SK-N-SH (cell line): Measurements from ENCODE around the gene TRAPPC2L. TPM values are rescaled to one million over a fixed set of nuclear protein-coding genes. Genes with fewer than 3 reads are reported as not detected.

Experiments used
- CTCF ChIA-PET: fragments of 300-600, 350-600 bp; formaldehyde crosslinking; extraction: SDS; loops from one replicate; lab custom pipeline; 2021; lab: Yijun Ruan, JAX
- POLR2A ChIA-PET: fragments of 350-600 bp; sonication (Branson Sonifier 250); formaldehyde crosslinking; extraction: SDS; loops from one replicate; lab custom pipeline; 2020; ENCODE audit warnings: antibody characterized with exemption, inconsistent platforms; lab: Yijun Ruan, JAX
- DNase-seq: peaks from one replicate; pipeline ENCODE4 v3.0.0; 2012
- H2AFZ ChIP-seq: fragments of 200-600 bp; sonication (generic); 2 replicates; pipeline ENCODE4 v1.8.1; 2016; ENCODE audit warnings: antibody characterized with exemption, mild to moderate bottlenecking, low read depth
- H3F3A ChIP-seq: fragments of 200-600 bp; sonication (generic); replicated peaks from 2 replicates; pipeline ENCODE3; 2016; ENCODE audit warnings: antibody characterized with exemption, mild to moderate bottlenecking; ENCODE audit not compliant: insufficient read depth
- H3K27ac ChIP-seq, 2 experiments: fragments of 200-500 bp in 1 of 2; fragments of 200-600 bp in 1 of 2; sonication (Bioruptor generic) in 1 of 2; sonication (generic), shearing (Covaris generic) in 1 of 2; 2 replicates each; pipeline versions ENCODE4 v1.5.1 to v1.6.1; 2014 to 2016; ENCODE audit warnings: low read depth in 2 of 2, inconsistent platforms in 1 of 2, low read length in 1 of 2, mild to moderate bottlenecking in 1 of 2, mixed read lengths in 1 of 2
- H3K27me3 ChIP-seq: fragments of 200-600 bp; sonication (generic), shearing (Covaris generic); 2 replicates; pipeline ENCODE4 v1.6.1; 2016; ENCODE audit warnings: mixed run types; ENCODE audit not compliant: insufficient read depth
- H3K36me3 ChIP-seq, 2 experiments: fragments of 200-500 bp in 1 of 2; fragments of 200-600 bp in 1 of 2; sonication (Bioruptor generic) in 1 of 2; sonication (generic) in 1 of 2; replicated peaks in 1 of 2; 2 replicates each; pipeline versions ENCODE3 to v1.5.1; 2014 to 2016; ENCODE audit warnings: low read length in 1 of 2, mild to moderate bottlenecking in 1 of 2; ENCODE audit not compliant: insufficient read depth in 2 of 2, control insufficient read depth in 1 of 2
- H3K4me1 ChIP-seq, 2 experiments: fragments of 200-500 bp in 1 of 2; fragments of 200-600 bp in 1 of 2; sonication (Bioruptor generic) in 1 of 2; sonication (generic), shearing (Covaris generic) in 1 of 2; 2 replicates each; pipeline versions ENCODE4 v1.5.1 to v1.6.1; 2014 to 2016; ENCODE audit warnings: low read depth in 1 of 2, low read length in 1 of 2, mixed run types in 1 of 2; ENCODE audit not compliant: insufficient read depth in 2 of 2, control insufficient read depth in 1 of 2
- H3K4me2 ChIP-seq: fragments of 200-600 bp; sonication (generic), shearing (Covaris generic); 2 replicates; pipeline ENCODE4 v1.6.1; 2017; ENCODE audit warnings: mixed run types
- H3K4me3 ChIP-seq, 2 experiments: fragments of 200-500 bp in 1 of 2; fragments of 200-600 bp in 1 of 2; sonication (Bioruptor generic) in 1 of 2; sonication (generic), shearing (Covaris generic) in 1 of 2; 2 replicates each; pipeline versions ENCODE4 v1.5.1 to v1.8.1; 2014 to 2016; ENCODE audit warnings: low read depth in 2 of 2, inconsistent platforms in 1 of 2, low read length in 1 of 2, mild to moderate bottlenecking in 1 of 2, mixed read lengths in 1 of 2, moderate library complexity in 1 of 2
- H3K79me2 ChIP-seq: fragments of 200-600 bp; sonication (generic); 2 replicates; pipeline ENCODE4 v1.8.1; 2017; ENCODE audit warnings: mild to moderate bottlenecking; ENCODE audit not compliant: insufficient read depth
- H3K9ac ChIP-seq: fragments of 200-600 bp; sonication (generic); 2 replicates; pipeline ENCODE4 v1.6.1; 2017; ENCODE audit warnings: mixed run types
- H3K9me2 ChIP-seq: fragments of 200-600 bp; sonication (generic); 2 replicates; pipeline ENCODE4 v1.6.1; 2017; ENCODE audit warnings: mixed run types
- H3K9me3 ChIP-seq: fragments of 200-600 bp; sonication (generic); 2 replicates; pipeline ENCODE4 v1.6.1; 2017; ENCODE audit warnings: mixed run types, mild to moderate bottlenecking, moderate library complexity
- H4K20me1 ChIP-seq: fragments of 200-600 bp; sonication (generic); 2 replicates; pipeline ENCODE4 v1.6.1; 2017; ENCODE audit warnings: mild to moderate bottlenecking, mixed run types; ENCODE audit not compliant: insufficient read depth
- CHD2 ChIP-seq: fragments of 150-350 bp; IDR thresholded peaks from 2 replicates; pipeline ENCODE4 v1.6.1; 2018; ENCODE audit warnings: low read length; ENCODE audit not compliant: partially characterized antibody
- ELF1 ChIP-seq: IDR thresholded peaks from 2 replicates; pipeline ENCODE4 v1.4.0; 2012
- EP300 ChIP-seq, 2 experiments: IDR thresholded peaks; 2 replicates each; pipeline versions ENCODE4 v1.4.0 to v1.6.1; 2012; ENCODE audit warnings: borderline replicate concordance in 1 of 2, low read depth in 1 of 2, low read length in 1 of 2
- FOXM1 ChIP-seq: IDR thresholded peaks from 2 replicates; pipeline ENCODE4 v1.4.0; 2012; ENCODE audit warnings: low read depth, mild to moderate bottlenecking
- GABPA ChIP-seq: IDR thresholded peaks from 2 replicates; pipeline ENCODE4 v1.4.0; 2012; ENCODE audit warnings: low read depth, mild to moderate bottlenecking
- GATA2 ChIP-seq: sonication (generic); formaldehyde crosslinking; IDR thresholded peaks from 2 replicates; pipeline ENCODE4 v1.5.0; 2020; ENCODE audit warnings: mild to moderate bottlenecking, missing genetic modification reagents
- JUND ChIP-seq: IDR thresholded peaks from 2 replicates; pipeline ENCODE4 v1.4.0; 2012
- MXI1 ChIP-seq: IDR thresholded peaks from 2 replicates; pipeline ENCODE4 v1.6.1; 2012; ENCODE audit warnings: mild to moderate bottlenecking, low read depth, low read length, improper control_type of control experiment
- NFIC ChIP-seq: IDR thresholded peaks from 2 replicates; pipeline ENCODE4 v1.4.0; 2012; ENCODE audit warnings: borderline replicate concordance
- RFX5 ChIP-seq: IDR thresholded peaks from 2 replicates; pipeline ENCODE4 v1.6.1; 2012; ENCODE audit warnings: mild to moderate bottlenecking, improper control_type of control experiment, low read length
- SMC3 ChIP-seq: IDR thresholded peaks from 2 replicates; pipeline ENCODE4 v1.6.1; 2012; ENCODE audit warnings: low read depth, low read length, improper control_type of control experiment
- TAF1 ChIP-seq: IDR thresholded peaks from 2 replicates; pipeline ENCODE4 v1.6.1; 2012; ENCODE audit warnings: low read depth, mild to moderate bottlenecking, low read length, moderate library complexity, borderline replicate concordance
- YY1 ChIP-seq: IDR thresholded peaks from 2 replicates; pipeline ENCODE4 v1.4.0; 2012; ENCODE audit warnings: low read depth, mild to moderate bottlenecking
- WGBS: methylation state at CpG from one replicate; pipeline ENCODE4 v1.1.6; 2017; ENCODE audit warnings: low lambda C conversion rate; 5-methylcytosine and 5-hydroxymethylcytosine counted together
- polyA plus RNA-seq, 3 experiments: library from polyadenylated mRNA; depleted of rRNA; stranded (reverse); fragments of >200 nt; gene quantifications; 2 replicates each; pipeline ENCODE4 v1.2.3, GENCODE V29; 2012
- TF ChIP-seq, protein P1 (sequence below): IDR thresholded peaks from 2 replicates; pipeline ENCODE4 v1.4.0; 2012; ENCODE audit warnings: low read depth, borderline replicate concordance
- TF ChIP-seq, protein P2 (sequence below): IDR thresholded peaks from 2 replicates; pipeline ENCODE4 v1.6.1; 2012; ENCODE audit warnings: mild to moderate bottlenecking, low read depth, low read length, moderate library complexity
- TF ChIP-seq, protein P3 (sequence below): IDR thresholded peaks from 2 replicates; pipeline ENCODE4 v1.4.0; 2012; ENCODE audit warnings: low read depth, borderline replicate concordance

TRAPPC2L gene
- polyA plus RNA-seq, 1 of the 3 experiments (the other 2 are of a cell fraction): 73.9 TPM

DNA sequence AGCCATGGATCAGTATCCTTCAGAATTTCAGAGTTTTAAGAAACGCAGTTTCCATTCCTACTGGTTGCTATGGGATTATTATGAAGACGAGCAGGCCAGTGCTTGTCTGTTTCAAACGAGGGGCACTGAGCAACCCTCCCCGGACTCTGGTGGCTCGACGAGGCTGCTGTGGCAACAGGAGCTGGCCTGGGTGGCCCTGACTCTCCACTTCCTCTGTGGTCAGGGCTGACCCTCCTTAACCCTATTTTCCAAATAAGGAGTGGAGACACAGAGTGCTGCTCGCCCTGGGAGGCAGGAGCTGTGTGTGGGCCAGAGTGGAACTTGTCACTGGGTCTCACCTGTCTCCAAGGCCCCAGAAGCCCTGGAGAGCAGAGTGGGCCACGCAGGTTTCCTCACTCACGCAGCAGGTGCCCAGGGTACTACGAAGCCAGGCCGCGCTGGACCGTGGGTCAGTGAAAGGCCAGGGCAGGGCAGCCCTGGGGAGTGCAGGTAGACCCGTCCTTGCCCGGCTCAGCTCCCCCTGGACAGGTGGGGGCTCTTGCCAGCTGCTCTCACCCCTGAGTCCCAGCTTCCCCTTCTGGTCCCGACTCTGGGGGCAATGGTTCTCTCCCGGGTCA lies 3.5 kb upstream of the TRAPPC2L start:
- CTCF ChIA-PET: interaction anchor here (0.7 kb wide), 1 partner anchor 704 kb away, joined by 3 read pairs; no protein-coding TSS in a partner anchor

More for the DNA sequence above, 3.5 kb upstream of the TRAPPC2L start:
- TF ChIP-seq EP300 (IDR thresholded peaks at IDR 0.05; ENCODE audit: borderline replicate concordance in 1 of 2, low read depth in 1 of 2, low read length in 1 of 2): no peak
- TF ChIP-seq, protein P1, sequence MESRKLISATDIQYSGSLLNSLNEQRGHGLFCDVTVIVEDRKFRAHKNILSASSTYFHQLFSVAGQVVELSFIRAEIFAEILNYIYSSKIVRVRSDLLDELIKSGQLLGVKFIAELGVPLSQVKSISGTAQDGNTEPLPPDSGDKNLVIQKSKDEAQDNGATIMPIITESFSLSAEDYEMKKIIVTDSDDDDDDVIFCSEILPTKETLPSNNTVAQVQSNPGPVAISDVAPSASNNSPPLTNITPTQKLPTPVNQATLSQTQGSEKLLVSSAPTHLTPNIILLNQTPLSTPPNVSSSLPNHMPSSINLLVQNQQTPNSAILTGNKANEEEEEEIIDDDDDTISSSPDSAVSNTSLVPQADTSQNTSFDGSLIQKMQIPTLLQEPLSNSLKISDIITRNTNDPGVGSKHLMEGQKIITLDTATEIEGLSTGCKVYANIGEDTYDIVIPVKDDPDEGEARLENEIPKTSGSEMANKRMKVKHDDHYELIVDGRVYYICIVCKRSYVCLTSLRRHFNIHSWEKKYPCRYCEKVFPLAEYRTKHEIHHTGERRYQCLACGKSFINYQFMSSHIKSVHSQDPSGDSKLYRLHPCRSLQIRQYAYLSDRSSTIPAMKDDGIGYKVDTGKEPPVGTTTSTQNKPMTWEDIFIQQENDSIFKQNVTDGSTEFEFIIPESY: no peak
- TF ChIP-seq YY1: no peak
- TF ChIP-seq, protein P2, sequence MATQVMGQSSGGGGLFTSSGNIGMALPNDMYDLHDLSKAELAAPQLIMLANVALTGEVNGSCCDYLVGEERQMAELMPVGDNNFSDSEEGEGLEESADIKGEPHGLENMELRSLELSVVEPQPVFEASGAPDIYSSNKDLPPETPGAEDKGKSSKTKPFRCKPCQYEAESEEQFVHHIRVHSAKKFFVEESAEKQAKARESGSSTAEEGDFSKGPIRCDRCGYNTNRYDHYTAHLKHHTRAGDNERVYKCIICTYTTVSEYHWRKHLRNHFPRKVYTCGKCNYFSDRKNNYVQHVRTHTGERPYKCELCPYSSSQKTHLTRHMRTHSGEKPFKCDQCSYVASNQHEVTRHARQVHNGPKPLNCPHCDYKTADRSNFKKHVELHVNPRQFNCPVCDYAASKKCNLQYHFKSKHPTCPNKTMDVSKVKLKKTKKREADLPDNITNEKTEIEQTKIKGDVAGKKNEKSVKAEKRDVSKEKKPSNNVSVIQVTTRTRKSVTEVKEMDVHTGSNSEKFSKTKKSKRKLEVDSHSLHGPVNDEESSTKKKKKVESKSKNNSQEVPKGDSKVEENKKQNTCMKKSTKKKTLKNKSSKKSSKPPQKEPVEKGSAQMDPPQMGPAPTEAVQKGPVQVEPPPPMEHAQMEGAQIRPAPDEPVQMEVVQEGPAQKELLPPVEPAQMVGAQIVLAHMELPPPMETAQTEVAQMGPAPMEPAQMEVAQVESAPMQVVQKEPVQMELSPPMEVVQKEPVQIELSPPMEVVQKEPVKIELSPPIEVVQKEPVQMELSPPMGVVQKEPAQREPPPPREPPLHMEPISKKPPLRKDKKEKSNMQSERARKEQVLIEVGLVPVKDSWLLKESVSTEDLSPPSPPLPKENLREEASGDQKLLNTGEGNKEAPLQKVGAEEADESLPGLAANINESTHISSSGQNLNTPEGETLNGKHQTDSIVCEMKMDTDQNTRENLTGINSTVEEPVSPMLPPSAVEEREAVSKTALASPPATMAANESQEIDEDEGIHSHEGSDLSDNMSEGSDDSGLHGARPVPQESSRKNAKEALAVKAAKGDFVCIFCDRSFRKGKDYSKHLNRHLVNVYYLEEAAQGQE: no peak
- no peak for TF ChIP-seq GATA2
- TF ChIP-seq, protein P3, sequence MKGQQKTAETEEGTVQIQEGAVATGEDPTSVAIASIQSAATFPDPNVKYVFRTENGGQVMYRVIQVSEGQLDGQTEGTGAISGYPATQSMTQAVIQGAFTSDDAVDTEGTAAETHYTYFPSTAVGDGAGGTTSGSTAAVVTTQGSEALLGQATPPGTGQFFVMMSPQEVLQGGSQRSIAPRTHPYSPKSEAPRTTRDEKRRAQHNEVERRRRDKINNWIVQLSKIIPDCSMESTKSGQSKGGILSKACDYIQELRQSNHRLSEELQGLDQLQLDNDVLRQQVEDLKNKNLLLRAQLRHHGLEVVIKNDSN: no peak
- no peak for TF ChIP-seq CHD2
- no peak for TF ChIP-seq FOXM1
- TF ChIP-seq NFIC: no peak
- no peak for TF ChIP-seq TAF1
- no peak for TF ChIP-seq JUND
- no peak for TF ChIP-seq GABPA
- no peak for TF ChIP-seq RFX5
- no peak for TF ChIP-seq MXI1
- no peak for TF ChIP-seq SMC3
- no peak for TF ChIP-seq ELF1
- H4K20me1 ChIP-seq: 0 out of 2 replicates have a peak, but pooled peaks cover 10% of the 10 kb centered on the region
- H3F3A ChIP-seq: peaks cover 12% of the 10 kb centered on the region
- no peak overlapping the region for H3K9ac ChIP-seq
- POLR2A ChIA-PET: no interaction called here
- H3K36me3 ChIP-seq: peaks cover 0 to 4% of the 10 kb centered on the region in 2 experiments
- no peak overlapping the region for H3K4me2 ChIP-seq
- no peak for DNase-seq
- H3K27me3 ChIP-seq: no peaks in the 10 kb centered on the region
- WGBS: 85% methylated on average over 7 of the region's 17 CpGs
- H3K79me2 ChIP-seq: peaks cover 17% of the 10 kb centered on the region
- no peak overlapping the region for H3K4me3 ChIP-seq
- H3K9me2 ChIP-seq: no peaks in the 10 kb centered on the region
- no peak overlapping the region for H2AFZ ChIP-seq
- H3K4me1 ChIP-seq: peaks cover 5 to 15% of the 10 kb centered on the region in 2 experiments; a peak in 1 of 4 replicates
- no peak overlapping the region for H3K27ac ChIP-seq
- no peaks in the 10 kb centered on the region for H3K9me3 ChIP-seq
